Activated CD4-positive, alpha-beta T cell treated with anti-CD3 and anti-CD28 coated beads, Interleukin-10, Interleukin-2, amounts not matched to agents 100 ng/mL and 50 ng/mL, durations not matched to agents 16 hours and 8 hours (primary cell): ENCODE results near the gene EPHA6.

Experiments used
- DNase-seq: peaks from one replicate; pipeline ENCODE4 v3.0.0-alpha.2; 2020

The EPHA6 gene

DNA sequence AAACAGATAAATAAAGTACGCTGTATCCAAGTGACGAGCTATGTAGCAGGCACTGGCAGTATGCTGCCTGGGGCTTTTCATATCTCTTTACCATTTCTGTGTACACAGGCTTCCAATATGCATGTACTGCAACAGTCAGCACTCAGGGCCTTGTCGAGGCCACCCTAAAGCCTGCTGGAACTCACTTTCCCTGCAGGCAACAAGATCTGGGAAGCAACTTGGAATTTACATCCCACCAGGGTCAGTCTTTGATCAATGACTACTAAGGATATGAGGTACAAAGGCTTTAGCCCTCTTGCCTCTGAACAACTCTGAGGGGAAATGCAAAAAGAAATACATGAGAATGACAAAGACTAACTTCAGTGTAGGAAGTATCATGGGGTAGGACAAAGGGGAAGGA is 848.4 kb downstream of the EPHA6 start:
- no peak for DNase-seq

DNA sequence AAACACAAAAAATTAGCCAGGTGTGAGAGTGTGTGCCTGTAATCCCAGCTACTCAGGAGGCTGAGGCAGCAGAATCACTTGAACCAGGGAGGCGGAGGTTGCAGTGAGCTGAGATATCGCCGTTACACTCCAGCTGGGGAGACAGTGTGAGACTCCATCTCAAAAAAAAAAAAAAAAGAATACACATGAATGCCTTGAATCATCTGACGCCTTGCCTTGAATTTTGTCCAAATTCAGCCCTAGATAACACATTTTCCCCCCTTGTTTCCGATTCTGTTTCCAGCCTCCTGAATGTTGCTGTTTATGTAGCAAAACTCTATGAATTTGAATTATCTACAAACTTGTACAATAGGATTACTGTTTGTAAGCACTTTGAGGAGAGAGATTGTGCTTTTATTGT is 851.5 kb downstream of the EPHA6 start:
- DNase-seq = no peak

DNA sequence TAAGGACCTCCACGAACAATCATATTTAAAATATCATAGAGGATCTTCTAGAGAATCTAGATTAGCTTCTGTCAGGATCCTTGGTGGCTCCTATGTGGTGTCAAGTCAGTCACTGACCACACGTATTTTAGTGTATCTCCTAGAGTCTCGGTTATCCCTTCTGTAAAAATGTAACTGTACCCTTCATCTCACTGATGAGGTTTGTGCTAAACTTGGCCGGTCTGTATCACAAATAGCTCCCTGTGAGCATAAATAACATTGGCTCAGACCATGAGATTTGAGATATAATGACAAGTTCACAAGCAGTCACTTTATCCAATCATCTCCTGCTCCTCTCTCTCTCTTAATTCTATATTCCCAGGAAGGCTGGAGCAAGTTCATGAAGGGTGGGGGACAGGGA is 856.6 kb downstream of the EPHA6 start:
- no peak for DNase-seq

DNA sequence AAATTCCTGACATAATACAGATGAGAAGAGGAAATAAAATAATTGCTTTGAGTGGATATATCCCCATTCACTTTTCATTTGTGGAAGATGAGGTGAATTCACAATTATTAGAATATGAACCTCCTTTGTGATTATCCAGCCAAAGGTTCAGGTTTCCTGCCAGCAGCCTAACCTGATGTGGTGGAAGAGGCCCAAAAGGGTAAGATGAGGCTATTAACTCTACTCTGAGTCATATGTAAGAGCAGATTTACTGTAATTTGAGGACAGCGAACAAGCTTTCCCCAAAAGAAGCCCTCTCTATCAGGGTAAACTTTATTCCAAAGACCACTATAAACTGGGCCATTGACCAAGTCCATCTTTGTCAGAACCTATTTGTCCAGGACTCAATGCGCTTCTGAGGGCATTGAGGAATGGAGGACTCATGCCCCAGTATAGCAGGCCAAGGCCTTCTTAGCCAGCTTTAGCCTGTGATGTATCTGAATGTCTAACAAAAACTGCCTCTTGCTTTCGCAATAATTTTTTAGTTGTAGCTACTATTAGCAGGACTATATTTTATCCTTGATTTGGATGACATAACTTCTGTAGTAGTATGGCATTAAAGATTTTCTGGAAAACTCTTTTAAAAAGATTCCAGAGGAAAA is 859.1 kb downstream of the EPHA6 start:
- DNase-seq = no peak

DNA sequence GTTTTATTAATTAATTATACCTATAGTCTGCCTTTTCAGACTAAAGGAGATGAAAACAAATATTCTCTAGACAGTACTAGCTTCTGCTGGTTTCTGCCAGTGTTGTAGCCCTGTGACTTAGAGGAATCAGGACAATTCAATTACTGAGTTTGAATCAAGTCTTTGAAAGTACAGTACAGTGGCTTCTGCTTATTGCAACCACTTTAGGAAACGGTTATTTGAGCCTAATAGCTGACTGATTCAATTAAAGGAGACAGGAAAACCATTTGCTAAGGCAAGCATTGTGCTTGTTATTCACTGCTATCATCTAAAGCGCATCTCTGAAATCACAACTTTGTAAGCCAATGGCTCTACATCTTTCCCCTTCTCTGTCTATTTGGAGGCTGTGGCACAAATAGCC is 860.1 kb downstream of the EPHA6 start:
- no peak for DNase-seq

DNA sequence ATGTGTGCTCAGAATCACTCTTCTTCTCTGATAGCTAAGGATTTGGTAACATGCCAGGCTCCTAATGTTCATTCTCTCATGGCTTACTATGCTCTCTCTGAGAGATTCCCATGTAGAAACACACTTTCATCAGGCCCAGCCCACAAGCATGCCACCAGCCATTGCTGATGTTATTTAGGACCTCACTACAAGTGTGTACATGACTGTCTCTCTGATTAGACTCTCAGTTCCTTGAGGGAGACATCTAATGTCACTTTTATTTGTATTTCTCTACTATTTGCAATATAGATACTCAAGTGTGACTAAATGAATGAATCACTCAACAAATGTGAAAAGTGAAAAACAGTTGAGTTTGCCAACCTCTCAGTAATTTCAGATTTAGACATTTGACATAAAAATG is 865.8 kb downstream of the EPHA6 start:
- no peak for DNase-seq

DNA sequence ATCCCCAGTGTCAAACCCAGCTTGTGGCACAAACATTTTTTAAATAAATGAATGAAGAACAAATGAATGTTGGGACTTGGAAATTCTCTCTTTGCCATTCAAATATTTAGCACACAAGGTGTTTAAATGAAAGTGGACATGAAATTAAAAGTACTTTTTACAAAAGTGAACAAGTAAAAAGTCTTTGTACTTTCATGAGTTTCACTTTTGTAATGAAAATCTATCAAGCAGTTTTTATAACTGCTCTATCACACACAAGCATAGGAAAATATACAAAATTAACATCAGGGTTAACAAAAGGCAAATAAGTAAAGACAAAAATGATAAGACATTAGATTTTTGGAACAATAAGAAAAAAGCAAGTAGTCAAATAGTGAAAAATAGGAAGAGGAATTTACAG is 866.3 kb downstream of the EPHA6 start:
- no peak for DNase-seq

DNA sequence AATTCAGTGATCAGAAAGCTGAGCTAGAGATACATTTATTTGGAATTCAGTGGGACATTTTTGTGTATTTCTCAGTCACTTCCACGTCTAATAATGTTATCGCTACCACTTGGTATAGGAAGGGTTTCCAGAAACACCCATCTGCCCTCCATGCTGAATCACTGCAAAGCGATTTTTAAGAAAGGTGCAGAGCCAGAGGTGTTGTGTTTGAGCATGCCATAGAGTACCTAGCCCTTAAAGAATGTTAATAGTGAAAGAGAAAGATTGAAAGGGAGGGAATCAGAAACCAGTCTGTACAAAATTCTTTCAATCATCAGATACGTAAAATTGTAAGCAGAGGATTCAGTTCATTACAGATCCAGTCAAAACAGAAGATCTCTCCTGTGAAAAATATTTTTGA is 870.1 kb downstream of the EPHA6 start:
- DNase-seq = no peak

DNA sequence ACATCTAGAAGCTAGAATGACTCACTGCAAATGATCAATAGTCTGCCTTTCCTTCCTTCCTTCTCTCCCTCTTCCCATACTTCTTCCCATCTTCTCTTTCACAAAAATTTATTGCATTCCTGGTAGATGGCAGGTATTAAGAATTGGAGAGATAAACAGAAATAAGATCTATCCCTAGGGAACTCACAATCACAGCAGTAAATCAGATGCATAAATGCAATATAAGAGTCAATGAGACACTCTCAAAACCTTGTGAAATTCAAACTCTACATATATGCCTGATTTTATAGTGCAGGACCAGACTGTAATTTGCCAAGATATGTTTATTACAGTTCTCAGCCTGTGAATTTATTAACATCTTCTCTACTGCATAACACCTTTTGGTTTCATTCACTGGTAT is 871.9 kb downstream of the EPHA6 start:
- no peak for DNase-seq

DNA sequence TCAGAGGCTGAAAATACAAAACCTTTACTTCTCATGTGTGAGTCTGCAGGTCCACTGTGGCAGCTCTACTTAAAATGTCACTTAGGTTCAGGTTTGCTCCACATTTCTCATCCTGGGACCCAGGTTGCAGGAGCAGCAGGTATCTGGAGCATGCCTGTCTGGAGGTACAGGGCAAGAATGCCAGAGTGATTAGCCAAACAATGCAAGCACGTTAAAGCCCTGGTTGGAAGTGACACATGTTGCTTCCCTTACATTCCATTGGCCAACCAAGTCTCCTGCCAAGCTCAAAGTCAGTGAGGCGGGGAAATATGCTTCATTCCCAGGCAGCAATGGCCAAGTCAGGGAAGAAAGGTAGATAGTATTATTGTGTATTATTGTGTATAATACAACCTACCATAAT is 873.3 kb downstream of the EPHA6 start:
- DNase-seq = no peak

DNA sequence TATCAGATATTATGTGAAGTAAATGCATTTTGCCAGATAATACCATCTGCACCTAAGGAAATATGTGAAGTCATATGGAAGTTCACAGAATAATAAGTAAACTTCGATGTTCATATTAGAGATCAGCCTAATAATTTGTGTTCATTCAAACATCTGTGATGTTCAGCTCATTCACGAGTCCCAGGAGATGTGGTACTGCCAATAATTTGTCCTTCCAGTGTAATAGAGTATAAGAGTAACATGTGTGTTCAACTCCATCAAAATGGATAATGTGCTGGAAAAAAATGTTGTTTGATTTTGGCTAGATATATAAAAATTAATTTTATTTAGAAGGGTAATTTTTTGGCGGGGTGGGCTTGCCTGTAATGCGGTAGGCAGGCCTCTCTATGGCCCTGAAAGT is 874.7 kb downstream of the EPHA6 start:
- no peak for DNase-seq

DNA sequence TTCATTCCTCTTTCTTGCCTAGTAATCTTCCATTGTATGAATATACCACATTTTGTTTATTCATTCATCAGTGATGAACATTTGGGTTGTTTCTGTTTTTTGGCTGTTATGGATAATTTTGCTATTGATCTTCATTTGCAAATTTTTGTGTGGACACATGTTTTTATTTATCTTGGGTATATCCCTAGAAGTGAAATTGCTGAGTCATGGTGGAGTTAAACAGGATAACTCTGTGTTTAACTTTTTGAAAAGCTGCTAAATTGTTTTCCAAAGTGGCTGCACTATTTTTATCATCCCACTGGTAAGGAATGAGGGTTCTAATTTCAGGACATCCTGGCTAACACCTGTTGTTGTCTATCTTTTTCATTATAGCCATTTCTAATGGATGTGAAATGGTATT is 875.6 kb downstream of the EPHA6 start:
- DNase-seq = no peak

DNA sequence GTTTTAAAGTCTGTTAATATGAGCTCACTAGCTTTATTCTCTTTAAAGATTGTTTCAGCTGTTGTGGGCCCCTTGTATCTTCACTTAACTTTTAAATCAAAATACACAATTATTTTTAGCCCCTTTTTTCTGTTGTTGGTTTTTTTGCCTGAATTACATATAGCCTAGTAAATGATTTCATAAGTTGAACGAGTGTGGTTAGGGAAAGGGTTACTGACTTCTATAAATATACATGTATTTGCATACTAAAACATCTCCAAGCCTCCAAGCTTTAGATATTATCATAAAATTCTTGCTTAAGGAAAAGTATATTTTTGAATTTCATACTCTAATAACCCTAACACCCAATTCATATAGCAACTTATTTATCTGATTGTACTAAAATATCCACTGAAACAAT is 877.0 kb downstream of the EPHA6 start:
- no peak for DNase-seq

DNA sequence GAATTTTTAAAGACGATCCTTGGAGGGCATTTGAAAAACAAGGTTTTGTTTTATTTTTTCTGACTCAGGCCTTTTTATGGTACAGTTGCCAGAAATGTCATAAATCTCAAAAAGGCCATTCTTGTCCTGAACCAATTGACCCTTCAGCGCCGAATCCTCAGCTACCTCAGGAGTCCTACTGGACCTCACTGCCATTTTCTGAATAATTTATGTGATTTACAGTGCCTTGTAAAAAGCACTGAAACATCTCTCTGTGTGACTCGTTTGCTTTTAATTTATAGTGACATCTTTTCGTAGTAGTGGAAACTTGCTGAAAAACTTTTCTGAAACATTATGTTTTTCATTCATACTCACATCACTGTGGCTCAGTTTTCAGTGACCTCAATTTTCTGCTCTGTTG is 878.0 kb downstream of the EPHA6 start:
- DNase-seq = no peak

DNA sequence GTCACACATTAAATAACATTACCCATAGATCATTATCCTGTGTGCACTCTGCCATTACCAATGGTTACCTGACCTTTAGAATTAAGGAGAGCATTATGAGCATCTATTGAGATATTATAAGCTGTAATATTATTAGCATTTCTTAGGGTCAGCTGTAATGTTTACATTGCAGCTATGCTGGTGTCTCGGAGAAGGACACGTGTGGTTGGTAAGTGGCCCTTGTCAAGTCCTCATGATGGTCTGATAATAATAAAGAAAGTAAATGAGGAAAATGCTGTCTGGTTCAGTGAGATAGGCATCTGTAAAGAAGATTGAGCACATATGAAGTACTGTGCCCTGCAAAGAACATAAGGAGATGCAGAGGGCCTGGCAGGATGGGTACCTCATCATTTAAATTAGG is 878.4 kb downstream of the EPHA6 start:
- DNase-seq = no peak

DNA sequence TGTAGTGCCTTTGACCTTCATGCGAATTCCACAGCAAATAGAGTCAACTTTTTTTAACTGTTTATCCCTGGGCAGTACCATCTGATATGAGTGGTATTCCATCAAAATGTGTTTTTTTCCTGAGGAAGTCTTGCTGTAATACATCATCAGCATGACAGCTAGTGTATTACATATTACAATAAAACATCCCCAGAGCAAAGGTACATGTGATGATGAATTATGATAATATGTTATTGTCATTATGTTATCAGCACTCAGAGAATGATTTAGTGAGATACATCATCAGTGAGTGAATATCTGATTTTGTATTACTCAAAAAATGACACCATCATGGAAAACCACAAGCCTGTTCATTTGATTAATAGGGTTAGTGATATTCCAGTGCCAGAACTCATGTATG is 880.5 kb downstream of the EPHA6 start:
- no peak for DNase-seq

DNA sequence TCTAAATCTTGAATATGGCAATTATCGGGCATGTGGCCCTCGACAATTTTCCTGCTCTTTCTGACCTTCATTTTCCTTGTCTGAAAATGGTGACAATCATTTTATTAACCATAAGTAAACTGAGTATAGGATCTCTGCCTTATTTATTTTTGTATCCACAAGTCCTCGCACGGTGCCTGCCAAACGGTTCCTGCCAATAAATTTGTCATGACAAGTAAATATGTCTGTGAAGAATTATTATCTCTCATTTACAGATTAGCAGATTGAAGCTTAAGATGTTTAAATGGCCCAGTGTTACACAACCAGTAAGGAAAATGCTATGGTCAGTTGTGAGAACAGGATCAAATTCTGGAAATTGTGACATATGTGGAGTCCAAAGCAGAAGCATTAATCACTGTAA is 884.3 kb downstream of the EPHA6 start:
- DNase-seq = no peak

DNA sequence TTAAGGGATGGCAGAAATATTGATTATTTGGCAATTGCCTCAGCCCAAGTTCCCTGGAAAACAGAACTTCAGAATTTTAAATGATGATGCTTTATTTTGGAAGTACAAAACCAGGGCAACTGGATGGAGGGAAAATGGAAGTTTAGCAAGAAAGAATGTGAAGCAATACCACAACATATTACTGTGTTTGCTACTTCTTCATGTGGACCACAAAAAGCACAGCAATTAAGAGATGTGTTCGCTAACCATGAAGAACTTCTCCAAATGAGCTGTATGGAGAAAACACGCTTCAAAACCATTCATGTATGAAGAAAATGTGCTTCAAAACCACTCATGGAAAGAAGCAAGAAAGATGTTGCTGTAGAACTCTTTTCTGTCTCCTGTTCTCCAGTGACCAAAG is 885.5 kb downstream of the EPHA6 start:
- DNase-seq = no peak

DNA sequence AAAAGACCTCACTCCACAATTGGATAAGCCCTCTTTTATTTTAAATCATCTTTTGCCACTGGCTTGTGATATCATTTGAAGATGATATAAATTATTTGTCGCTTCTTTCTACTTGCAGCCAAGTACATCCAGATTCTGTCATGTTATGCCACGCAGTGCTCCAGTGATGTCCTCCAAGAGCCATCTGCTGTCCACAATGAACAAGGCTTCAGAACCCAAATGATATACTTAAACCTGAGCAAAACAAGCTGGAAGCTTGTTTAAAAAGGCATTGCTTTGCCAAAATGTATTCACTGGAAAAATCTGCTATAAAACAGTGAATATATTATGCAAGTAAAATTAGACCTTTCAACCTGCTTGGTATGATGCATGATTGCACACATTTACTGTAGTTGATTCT is 891.4 kb downstream of the EPHA6 start:
- no peak for DNase-seq

DNA sequence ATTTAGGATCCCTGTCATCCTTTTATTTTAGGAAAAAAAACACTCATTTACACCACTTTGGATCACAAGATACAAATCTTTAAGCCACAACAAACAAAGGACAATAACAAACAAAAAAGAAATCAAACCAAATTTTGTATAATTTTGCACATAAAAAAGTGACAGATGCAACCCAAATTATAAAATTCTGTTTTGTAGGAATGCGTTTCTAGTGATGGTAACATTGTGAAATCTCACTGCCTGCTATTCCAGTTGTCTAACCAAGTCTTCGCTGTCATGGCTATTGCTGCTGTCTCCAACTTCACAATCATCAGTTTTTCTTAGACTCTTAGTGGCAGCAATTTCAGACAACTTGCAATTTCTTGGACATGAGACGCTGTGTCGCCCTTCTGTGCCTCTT is 891.8 kb downstream of the EPHA6 start:
- no peak for DNase-seq

DNA sequence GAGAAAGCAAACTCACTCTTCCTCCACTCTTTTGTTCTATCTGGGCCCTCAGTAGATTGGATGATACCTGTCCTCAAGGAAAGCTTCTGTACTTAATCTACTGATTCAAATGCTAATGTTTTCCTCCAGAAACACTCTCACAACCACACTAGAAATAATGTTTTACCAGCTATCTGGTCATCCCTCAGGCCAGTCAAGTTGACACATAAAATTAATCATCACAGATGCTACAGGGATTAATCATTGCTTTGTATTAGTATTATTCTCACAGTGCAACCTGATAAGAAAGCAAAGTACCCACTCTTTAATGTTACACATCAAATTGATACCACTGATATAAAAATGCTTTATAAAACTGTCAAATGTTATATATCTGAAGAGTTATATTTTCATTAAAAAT is 897.3 kb downstream of the EPHA6 start:
- no peak for DNase-seq

DNA sequence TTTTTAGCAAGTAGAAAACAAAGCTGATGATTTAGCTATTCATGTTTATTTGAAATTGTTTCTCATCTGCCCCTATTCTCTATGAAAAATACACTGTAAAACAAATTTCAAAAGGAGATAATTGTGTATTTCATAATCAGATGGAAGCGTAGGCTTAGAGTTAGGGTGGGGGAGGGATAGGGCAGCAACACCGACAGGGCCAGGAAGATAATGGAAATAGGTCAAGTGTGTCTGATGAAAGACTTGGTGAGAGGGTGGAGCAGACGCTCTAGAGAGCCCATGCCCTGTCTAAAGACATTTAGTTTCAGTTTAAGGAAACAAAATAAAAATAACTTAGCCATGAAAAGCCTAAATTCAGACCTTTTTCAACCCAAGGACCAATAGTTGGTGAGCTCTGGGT is 898.5 kb downstream of the EPHA6 start:
- no peak for DNase-seq

DNA sequence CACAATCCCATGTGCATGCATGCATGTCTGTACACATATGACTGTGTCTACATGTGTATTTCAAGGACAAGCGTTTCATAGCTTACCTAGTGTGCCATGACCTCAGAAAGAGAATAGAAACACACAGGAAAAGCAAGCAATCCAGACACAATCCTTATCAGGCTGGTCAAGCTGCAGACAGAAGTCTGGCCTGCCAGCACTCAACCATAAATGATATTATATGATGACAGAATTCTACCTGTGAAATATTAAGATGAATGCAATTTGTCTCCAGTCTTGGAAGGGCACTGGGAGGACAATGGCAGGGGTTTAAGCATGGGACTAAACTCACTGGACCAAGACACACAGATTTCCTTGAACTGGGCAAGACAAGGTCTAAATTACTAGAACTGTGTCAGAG is 899.2 kb downstream of the EPHA6 start:
- DNase-seq = no peak

DNA sequence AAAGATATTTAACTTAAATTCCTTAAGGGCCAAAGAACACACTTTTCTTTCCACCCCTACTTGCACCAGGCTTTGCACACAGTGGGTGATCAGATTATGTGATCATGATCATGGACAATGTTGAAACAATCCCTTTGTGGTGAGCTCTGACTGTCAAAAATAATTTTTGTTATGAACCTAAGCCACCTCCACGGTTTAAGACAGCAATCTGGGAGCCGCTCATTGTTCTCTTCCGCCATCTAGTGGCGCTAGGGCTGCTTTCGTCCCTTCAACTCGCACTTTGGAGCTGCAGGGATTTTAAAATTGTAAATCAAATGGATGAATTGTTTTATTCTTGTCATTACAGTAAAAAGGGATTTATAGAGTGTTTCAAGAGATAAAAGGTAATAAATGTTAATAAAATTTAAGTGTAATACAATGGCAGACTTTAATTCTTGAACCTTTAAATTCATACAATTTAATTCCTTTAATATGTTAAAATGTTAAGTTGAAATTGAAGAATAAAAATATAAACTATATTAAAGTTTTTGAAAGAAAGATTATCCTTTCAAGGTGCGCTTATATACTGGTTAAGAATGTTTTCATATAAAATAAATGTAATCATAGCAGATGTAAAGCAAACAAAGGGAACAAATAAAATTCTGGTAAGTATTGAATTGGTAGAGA is 904.9 kb downstream of the EPHA6 start:
- peak; percentile 68 for DNase-seq

DNA sequence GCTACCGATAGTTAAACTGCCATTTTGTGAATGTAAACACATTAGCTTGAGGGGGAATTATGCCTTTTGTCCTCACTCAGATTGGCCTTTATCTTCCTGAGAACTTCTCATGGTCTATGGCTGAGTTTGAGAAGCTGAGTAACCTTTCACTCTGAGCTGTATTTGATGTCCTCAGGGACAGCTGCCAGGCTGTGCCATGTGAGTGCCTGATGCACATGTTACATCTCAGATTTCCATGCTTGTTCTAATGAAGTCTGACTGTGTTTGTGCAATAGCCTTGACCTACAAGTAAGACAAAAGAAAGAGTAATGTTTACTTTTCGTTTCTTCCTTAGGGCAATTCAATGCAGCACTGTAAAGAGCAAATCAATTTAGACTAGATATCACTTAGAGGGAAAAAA is 906.0 kb downstream of the EPHA6 start:
- DNase-seq = no peak
